ENCODE results near the gene DGCR6L. TPM values are rescaled to one million over a fixed set of nuclear protein-coding genes. Genes with fewer than 3 reads are reported as not detected.
A peak's percentile ranks its signal among the peaks of the same experiment; 100 is the strongest.
"Not testable (repeated sequence)": the region's sequence is repeated elsewhere in the genome, so short reads cannot be mapped to it uniquely, and the experiment has no call there.

Gene DGCR6L
- total RNA-seq, 3 donors from 2014 or later: 58.3 to 73.6 (median 60.6) TPM

DNA sequence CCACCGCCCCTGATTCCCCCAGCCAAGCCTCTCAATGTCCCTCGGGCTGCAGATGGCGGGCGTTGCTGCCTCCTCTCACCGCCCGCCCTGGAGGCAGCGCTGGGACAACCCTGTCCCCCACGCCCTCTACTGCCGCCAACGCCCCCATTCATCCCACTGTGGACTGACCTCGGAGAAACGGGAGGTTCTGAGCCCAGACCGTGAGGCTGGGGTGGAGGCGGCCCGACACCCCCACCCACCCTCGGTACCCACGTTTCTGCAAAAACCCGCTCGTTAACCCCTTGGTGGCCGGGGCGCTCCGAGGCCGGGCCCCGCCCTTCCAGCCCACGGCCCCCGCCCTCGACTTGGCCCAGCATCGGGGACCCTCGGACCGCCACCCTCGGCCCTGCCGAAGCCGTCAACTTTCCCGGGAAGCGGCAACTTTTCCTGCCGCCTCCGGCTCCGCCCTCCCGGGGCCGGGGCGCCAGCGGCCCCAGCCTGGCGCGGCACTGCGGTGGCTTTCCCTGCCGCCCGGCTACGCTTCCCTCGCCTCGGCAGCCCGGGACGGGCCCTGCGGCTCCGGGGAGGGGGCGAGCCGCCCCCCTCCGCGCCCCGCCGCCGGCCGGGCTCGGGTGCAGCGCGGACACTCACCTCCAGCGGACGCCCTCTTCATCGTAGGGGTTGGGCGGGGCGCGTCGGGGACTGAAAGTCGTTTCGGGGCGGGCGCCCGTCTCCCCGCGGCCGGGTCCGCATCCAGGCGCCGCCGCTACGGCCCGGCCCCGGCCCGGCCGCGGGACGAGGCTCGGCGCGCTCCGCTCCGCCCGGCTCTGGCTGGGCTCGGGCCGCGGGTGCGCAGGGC lies 52.2 kb downstream of the DGCR6L start:
- DNase-seq (ENCODE audit: low spot score in 2 of 2): no peak
- Histone ChIP-seq H3K4me3 (peak overlapping the region; percentile 33 to 84 (median 60)), H3K4me1 (peaks cover 7 to 8% of the 10 kb centered on the region in 2 donors), H3K27me3 (no peaks in the 10 kb centered on the region), H3K36me3 (no peaks in the 10 kb centered on the region), H3K9me3 (no peaks in the 10 kb centered on the region), H3K27ac (peak overlapping the region in 1 of 2 donors; percentile 38)
- TF ChIP-seq POLR2AphosphoS5 (IDR thresholded peaks at IDR 0.05) (no peak), POLR2A (IDR thresholded peaks at IDR 0.05) (no peak)
- TF ChIP-seq, protein P1, sequence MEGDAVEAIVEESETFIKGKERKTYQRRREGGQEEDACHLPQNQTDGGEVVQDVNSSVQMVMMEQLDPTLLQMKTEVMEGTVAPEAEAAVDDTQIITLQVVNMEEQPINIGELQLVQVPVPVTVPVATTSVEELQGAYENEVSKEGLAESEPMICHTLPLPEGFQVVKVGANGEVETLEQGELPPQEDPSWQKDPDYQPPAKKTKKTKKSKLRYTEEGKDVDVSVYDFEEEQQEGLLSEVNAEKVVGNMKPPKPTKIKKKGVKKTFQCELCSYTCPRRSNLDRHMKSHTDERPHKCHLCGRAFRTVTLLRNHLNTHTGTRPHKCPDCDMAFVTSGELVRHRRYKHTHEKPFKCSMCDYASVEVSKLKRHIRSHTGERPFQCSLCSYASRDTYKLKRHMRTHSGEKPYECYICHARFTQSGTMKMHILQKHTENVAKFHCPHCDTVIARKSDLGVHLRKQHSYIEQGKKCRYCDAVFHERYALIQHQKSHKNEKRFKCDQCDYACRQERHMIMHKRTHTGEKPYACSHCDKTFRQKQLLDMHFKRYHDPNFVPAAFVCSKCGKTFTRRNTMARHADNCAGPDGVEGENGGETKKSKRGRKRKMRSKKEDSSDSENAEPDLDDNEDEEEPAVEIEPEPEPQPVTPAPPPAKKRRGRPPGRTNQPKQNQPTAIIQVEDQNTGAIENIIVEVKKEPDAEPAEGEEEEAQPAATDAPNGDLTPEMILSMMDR (IDR thresholded peaks at IDR 0.05): no peak
- intact Hi-C loops (cut with DNase I; ENCODE audit: low total_unique reads): no loop called here

DNA sequence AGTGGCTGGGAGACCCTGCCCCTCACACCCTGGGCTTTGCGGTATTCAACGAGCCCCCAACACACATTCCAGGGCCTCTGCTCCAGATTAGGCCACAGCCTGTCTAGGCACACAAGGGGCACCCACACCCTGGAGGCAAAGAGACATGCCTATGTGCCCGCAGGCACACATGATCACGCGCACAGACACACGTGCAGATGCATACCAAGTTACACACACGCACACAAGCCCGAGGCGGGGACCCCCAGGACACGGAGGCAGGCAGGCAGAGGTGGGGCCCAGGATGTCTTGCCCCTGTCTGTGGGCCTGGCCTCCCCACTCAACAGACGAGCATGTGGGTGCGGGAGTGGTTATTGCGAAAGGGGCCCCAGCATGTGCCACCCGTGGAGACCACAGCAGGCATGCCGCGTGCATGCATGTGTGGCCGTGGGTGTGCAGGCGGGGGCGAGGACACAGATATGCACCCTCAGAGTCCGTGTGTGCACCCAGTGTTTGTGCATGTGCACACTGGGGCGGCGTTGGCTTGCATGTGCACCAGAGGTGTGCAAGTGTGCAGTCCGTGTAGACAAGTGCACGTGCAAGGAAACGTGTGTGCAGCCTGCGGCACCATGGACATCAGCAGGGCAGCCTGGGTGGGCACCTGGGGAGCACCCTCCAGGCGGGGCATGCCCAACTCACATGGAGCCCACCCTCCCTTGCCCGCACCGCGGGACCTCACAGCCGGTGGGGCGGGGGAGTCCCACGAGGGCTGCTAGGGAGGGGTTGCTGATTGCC lies 53.0 kb downstream of the DGCR6L start:
- H3K4me1 ChIP-seq; H3K27ac ChIP-seq; DNase-seq (ENCODE audit: low spot score in 2 of 2); H3K36me3 ChIP-seq; intact Hi-C loops (cut with DNase I; ENCODE audit: low total_unique reads); H3K27me3 ChIP-seq; H3K9me3 ChIP-seq: not testable (repeated sequence)
- H3K4me3 ChIP-seq: peak overlapping the region in 2 of 3 donors; percentile 60 to 84

DNA sequence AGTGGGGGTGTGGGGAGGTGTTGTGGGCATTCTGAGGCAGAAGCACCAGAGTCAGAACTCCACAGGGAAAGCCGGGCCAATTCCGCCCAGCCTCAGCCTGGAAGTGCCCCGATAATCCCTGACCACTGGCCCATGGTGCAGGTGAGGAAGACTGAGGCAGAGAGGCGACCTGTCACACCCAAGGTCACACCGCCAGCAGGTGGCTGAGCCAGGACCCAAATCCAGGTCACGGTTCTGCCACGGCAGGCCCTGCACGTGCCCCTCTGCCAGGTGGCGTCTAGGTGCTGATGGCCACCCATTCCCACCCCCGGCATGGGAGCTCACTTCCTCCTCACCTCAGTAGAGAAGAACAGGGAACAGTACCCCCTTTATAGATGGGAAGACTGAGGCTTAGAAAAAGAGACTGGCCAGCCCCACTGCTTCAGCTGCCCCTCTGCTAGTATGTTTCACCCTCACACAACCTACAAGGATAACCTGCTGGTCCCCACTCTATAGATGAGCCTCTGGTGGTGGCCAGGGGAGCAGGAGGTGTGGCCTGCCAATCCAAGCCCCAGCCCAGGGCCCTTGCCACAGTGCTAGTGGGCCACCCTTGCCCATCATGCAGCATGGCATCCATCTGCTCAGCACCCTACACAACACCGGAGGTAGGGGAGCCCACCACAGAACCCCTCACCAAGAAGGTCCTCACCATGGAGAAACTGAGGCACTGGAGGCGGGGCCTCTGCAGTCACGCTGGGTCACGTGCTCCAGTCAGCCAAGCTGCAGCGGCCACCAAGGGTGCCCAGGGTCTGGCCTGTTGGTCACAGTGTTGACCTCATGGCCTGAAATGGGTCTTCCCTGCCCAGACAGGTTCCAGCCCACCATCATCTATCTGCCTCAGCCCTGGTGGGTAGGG lies 53.8 kb downstream of the DGCR6L start:
- H3K36me3 ChIP-seq; intact Hi-C loops (cut with DNase I; ENCODE audit: low total_unique reads); H3K4me3 ChIP-seq; H3K27ac ChIP-seq; H3K9me3 ChIP-seq; H3K27me3 ChIP-seq; DNase-seq (ENCODE audit: low spot score in 2 of 2); H3K4me1 ChIP-seq: not testable (repeated sequence)

DNA sequence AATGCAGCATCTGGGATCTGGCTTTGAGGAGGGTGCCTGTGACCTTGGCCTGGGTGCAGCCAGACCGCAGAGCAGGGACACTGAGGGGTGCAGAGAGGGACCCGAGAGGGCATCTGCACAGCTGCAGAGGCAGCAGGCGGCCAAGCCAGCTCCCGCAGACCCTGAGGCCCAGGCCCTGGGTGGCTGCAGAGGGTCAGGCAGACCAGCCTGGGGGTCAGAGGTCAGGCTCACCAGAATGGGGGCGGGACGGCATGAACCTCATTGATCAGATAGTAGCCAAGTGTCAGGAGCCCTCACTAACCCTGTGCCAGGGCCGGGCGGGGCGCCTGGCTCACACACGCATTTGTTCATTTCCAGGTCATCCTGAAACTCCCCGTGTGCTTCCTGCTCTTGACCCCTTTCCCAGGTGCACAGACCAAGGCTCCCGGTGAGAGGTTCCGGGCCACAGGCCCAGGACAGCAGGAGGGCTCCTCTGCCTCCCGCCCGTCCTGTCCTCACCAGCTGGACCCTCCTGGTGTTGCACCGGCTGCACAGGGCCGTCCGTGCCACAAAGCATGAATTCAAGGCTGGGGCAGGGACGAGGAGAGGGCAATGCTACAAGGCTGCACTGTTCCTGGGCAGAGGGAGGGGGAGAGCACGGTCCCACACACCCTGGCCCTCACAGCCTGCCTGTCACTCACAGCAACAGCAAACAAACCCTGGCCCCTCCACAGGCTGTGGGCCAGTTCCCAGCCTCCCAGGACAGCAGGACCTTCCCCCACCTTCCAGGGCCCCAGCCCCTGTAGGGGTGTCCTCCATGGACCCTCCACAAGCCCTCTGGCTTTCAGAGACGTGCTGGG lies 55.0 kb downstream of the DGCR6L start:
- Histone ChIP-seq H3K27me3 (no peaks in the 10 kb centered on the region), H3K27ac (no peak overlapping the region), H3K4me3 (no peak overlapping the region), H3K4me1 (peaks cover 7 to 8% of the 10 kb centered on the region in 2 donors), H3K9me3 (no peaks in the 10 kb centered on the region), H3K36me3 (no peaks in the 10 kb centered on the region)
- intact Hi-C loops (cut with DNase I; ENCODE audit: low total_unique reads): no loop called here
- DNase-seq (ENCODE audit: low spot score in 2 of 2): no peak
- TF ChIP-seq, protein P1 (IDR thresholded peaks at IDR 0.05): no peak
- no peak for TF ChIP-seq POLR2AphosphoS5 (IDR thresholded peaks at IDR 0.05)
- TF ChIP-seq POLR2A (IDR thresholded peaks at IDR 0.05): no peak

Other genes starting within 250 kb of the DGCR6L start
- gene DGCR8, start 239.8 kb downstream of the DGCR6L start, total RNA-seq: 10 to 100 TPM; 18.4 to 34.7 (median 29.0) TPM
- gene RANBP1, start 204.0 kb downstream of the DGCR6L start, total RNA-seq: 100 to 1,000 TPM; 131 to 202 (median 146) TPM
- gene TRMT2A, start 202.8 kb downstream of the DGCR6L start, total RNA-seq: 10 to 100 TPM; 49.8 to 72.4 (median 51.1) TPM
- 10 to 100 TPM; 10.2 to 14.1 (median 11.2) TPM for gene ZDHHC8, start 188.3 kb downstream of the DGCR6L start, total RNA-seq
- gene CCDC188, start 169.0 kb downstream of the DGCR6L start, total RNA-seq: under 1 TPM in 1 of 3 donors, not detected in 2; 0.66 TPM
- gene RTN4R, start 51.7 kb downstream of the DGCR6L start, total RNA-seq: 1 to 10 TPM in 2 of 3 donors, under 1 TPM in 1; 0.48 to 2.0 (median 1.9) TPM
- gene ZNF74, start 74.1 kb upstream of the DGCR6L start, total RNA-seq: 10 to 100 TPM in 1 of 3 donors, 1 to 10 TPM in 2; 4.8 to 11.5 (median 10.0) TPM
- gene SCARF2, start 117.8 kb upstream of the DGCR6L start, total RNA-seq: 10 to 100 TPM in 2 of 3 donors, 1 to 10 TPM in 1; 5.3 to 14.7 (median 12.3) TPM
- 10 to 100 TPM; 28.5 to 38.0 (median 35.4) TPM for gene KLHL22, start 175.7 kb upstream of the DGCR6L start, total RNA-seq
- gene MED15, start 187.6 kb upstream of the DGCR6L start, total RNA-seq: 10 to 100 TPM; 36.6 to 53.1 (median 52.3) TPM

Data from breast epithelium (tissue), 4 donors.